ENCODE data around the gene CTR9. TPM values are rescaled to one million over a fixed set of nuclear protein-coding genes. Genes with fewer than 3 reads are reported as not detected.

The CTR9 gene
- total RNA-seq, 2 donors from 2014 or later: 15.0 to 20.1 TPM

- TF ChIP-seq, protein P1, sequence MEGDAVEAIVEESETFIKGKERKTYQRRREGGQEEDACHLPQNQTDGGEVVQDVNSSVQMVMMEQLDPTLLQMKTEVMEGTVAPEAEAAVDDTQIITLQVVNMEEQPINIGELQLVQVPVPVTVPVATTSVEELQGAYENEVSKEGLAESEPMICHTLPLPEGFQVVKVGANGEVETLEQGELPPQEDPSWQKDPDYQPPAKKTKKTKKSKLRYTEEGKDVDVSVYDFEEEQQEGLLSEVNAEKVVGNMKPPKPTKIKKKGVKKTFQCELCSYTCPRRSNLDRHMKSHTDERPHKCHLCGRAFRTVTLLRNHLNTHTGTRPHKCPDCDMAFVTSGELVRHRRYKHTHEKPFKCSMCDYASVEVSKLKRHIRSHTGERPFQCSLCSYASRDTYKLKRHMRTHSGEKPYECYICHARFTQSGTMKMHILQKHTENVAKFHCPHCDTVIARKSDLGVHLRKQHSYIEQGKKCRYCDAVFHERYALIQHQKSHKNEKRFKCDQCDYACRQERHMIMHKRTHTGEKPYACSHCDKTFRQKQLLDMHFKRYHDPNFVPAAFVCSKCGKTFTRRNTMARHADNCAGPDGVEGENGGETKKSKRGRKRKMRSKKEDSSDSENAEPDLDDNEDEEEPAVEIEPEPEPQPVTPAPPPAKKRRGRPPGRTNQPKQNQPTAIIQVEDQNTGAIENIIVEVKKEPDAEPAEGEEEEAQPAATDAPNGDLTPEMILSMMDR (IDR thresholded peaks at IDR 0.05): no peak
- Histone ChIP-seq H3K36me3 (no peaks in the 10 kb centered on the region), H3K27ac (no peak overlapping the region), H3K27me3 (replicated peaks; ENCODE audit: insufficient read depth) (no peaks in the 10 kb centered on the region), H3K4me3 (no peak overlapping the region), H3K9me3 (no peaks in the 10 kb centered on the region), H3K4me1 (ENCODE audit: control insufficient read depth in 1 of 2, low read depth in 2 of 2) (no peaks in the 10 kb centered on the region)
- no peak for DNase-seq (ENCODE audit: low spot score)
- ATAC-seq (ENCODE audit: insufficient number of reproducible peaks, low FRiP score, low read depth): no peak
Observed at GRCh38 chr11:10829139-10829538, 78.1 kb downstream of the CTR9 start.

Other genes starting within 250 kb of the CTR9 start
- 10 to 100 TPM; 37.3 to 47.2 TPM for gene RNF141, start 210.1 kb upstream of the CTR9 start, total RNA-seq
- gene LYVE1, start 182.6 kb upstream of the CTR9 start, total RNA-seq: 100 to 1,000 TPM in 1 of 2 donors, 10 to 100 TPM in 1; 81.5 to 121 TPM
- 100 to 1,000 TPM; 281 to 393 TPM for gene IRAG1, start 57.5 kb upstream of the CTR9 start, total RNA-seq
- 100 to 1,000 TPM; 361 to 564 TPM for gene EIF4G2, start 57.7 kb downstream of the CTR9 start, total RNA-seq
- 10 to 100 TPM; 37.4 to 39.7 TPM for gene ZBED5, start 106.8 kb downstream of the CTR9 start, total RNA-seq

All from thoracic aorta (tissue), 2 donors.